Measurements from ENCODE around the gene DPP6. TPM values are rescaled to one million over a fixed set of nuclear protein-coding genes. Genes with fewer than 3 reads are reported as not detected.

Gene DPP6
- total and polyA plus RNA-seq, 11 donors, result 0.05 to 2.9 (median 0.11) TPM; not detected in 3

- 69 to 74% (median 73%) methylated on average over 15 of the region's 15 CpGs for WGBS, 4 donors
- DNase-seq, result no peak
- ATAC-seq, result no peak
- intact Hi-C loops (cut with DNase I), result no loop called here
- Histone ChIP-seq H3K4me3 (no peak overlapping the region), H3K4me1 (no peaks in the 10 kb centered on the region), H3K9me3 (peaks cover 0 to 17% (median 0%) of the 10 kb centered on the region in 12 donors), H3K27ac (no peak overlapping the region), H3K36me3 (no peaks in the 10 kb centered on the region), H3K27me3 (no peaks in the 10 kb centered on the region)
- TF ChIP-seq CTCF (IDR thresholded peaks at IDR 0.05) (no peak), POLR2A (IDR thresholded peaks at IDR 0.05) (no peak)
Observed at GRCh38 chr7:154451480-154452457, 399.6 kb downstream of the DPP6 start.

- 75 to 88% (median 84%) methylated on average over 4 to 5 of the region's 5 CpGs for WGBS, 4 donors
- H3K4me1 ChIP-seq, result no peaks in the 10 kb centered on the region
- no peak for TF ChIP-seq POLR2A (IDR thresholded peaks at IDR 0.05)
- no peak for TF ChIP-seq CTCF (IDR thresholded peaks at IDR 0.05)
- no peak for DNase-seq
- no peaks in the 10 kb centered on the region for H3K27me3 ChIP-seq
- no peak overlapping the region for H3K4me3 ChIP-seq
- intact Hi-C loops (cut with DNase I), result loop anchor here in 1 of 10 donors (10.0 kb wide), 1 partner anchor 61 kb away; no protein-coding TSS in a partner anchor
- no peak for ATAC-seq
- no peaks in the 10 kb centered on the region for H3K36me3 ChIP-seq
- H3K27ac ChIP-seq, result no peak overlapping the region
- peaks cover 0 to 36% (median 4%) of the 10 kb centered on the region in 12 donors for H3K9me3 ChIP-seq
Observed at GRCh38 chr7:154463794-154464193, 411.6 kb downstream of the DPP6 start.

GRCh38 chr7:154469652-154470051 lies 417.5 kb downstream of the DPP6 start:
- H3K9me3 ChIP-seq, result peaks cover 0 to 12% (median 0%) of the 10 kb centered on the region in 12 donors
- H3K27me3 ChIP-seq, result no peaks in the 10 kb centered on the region
- H3K36me3 ChIP-seq, result no peaks in the 10 kb centered on the region
- intact Hi-C loops (cut with DNase I), result loop anchor here in 1 of 10 donors (10.0 kb wide), 1 partner anchor 55 kb away; no protein-coding TSS in a partner anchor
- ATAC-seq (no peak), DNase-seq (no peak)
- H3K27ac ChIP-seq, result no peak overlapping the region
- H3K4me3 ChIP-seq, result no peak overlapping the region
- TF ChIP-seq CTCF (IDR thresholded peaks at IDR 0.05) (no peak), POLR2A (IDR thresholded peaks at IDR 0.05) (no peak)
- no peaks in the 10 kb centered on the region for H3K4me1 ChIP-seq
- WGBS, 4 donors, result 64 to 84% (median 74%) methylated on average over 5 of the region's 5 CpGs

- Histone ChIP-seq H3K27me3 (no peaks in the 10 kb centered on the region), H3K27ac (no peak overlapping the region), H3K4me3 (no peak overlapping the region), H3K36me3 (no peaks in the 10 kb centered on the region), H3K4me1 (no peaks in the 10 kb centered on the region), H3K9me3 (no peaks in the 10 kb centered on the region)
- WGBS, 4 donors, result 26 to 42% (median 31%) methylated on average over 2 of the region's 2 CpGs
- intact Hi-C loops (cut with DNase I), result no loop called here
- no peak for DNase-seq
- no peak for TF ChIP-seq CTCF (IDR thresholded peaks at IDR 0.05)
- TF ChIP-seq POLR2A (IDR thresholded peaks at IDR 0.05), result no peak
- ATAC-seq, result no peak
Observed at GRCh38 chr7:154472343-154472742, 420.1 kb downstream of the DPP6 start.

Measured in heart left ventricle (tissue), 16 donors.